Measurements from ENCODE around the gene SSH2.

- TF ChIP-seq CTCF (IDR thresholded peaks at IDR 0.05) = no peak
- TF ChIP-seq POLR2AphosphoS5 (IDR thresholded peaks at IDR 0.05; ENCODE audit: insufficient read depth in 1 of 2, low read depth in 1 of 2) = peak in 1 of 2 donors; percentile 2
Measured at GRCh38 chr17:29930409-29931010, 482 bp upstream of the SSH2 start.
